HG02571 (cell line): ENCODE results near the gene SBF2.
"Not testable (repeated sequence)": the region's sequence is repeated elsewhere in the genome, so short reads cannot be mapped to it uniquely, and the experiment has no call there.

Source experiments
- ATAC-seq: cut with Tn5 transposase; IDR thresholded peaks from one replicate; pipeline ENCODE4 v1.9.1; 2021; ENCODE audit warnings: mild to moderate bottlenecking, moderate library complexity; ENCODE audit not compliant: unreplicated experiment

The SBF2 gene

GRCh38 chr11:10023212-10023611 lies 270.8 kb downstream of the SBF2 start:
- ATAC-seq: no peak

- no peak for ATAC-seq
Observed at GRCh38 chr11:10022764-10023163, 271.3 kb downstream of the SBF2 start.

- no peak for ATAC-seq
Observed at GRCh38 chr11:10021563-10021962, 272.5 kb downstream of the SBF2 start.

- no peak for ATAC-seq
Observed at GRCh38 chr11:10019906-10020682, 273.9 kb downstream of the SBF2 start.

GRCh38 chr11:10017911-10018310 lies 276.1 kb downstream of the SBF2 start:
- no peak for ATAC-seq

GRCh38 chr11:10017050-10017449 lies 277.0 kb downstream of the SBF2 start:
- no peak for ATAC-seq

GRCh38 chr11:10012068-10012467 lies 282.0 kb downstream of the SBF2 start:
- no peak for ATAC-seq

GRCh38 chr11:10005955-10006525 lies 288.0 kb downstream of the SBF2 start:
- no peak for ATAC-seq

- no peak for ATAC-seq
Observed at GRCh38 chr11:10004526-10005113, 289.4 kb downstream of the SBF2 start.

GRCh38 chr11:10002221-10002620 lies 291.8 kb downstream of the SBF2 start:
- ATAC-seq: no peak

- no peak for ATAC-seq
Observed at GRCh38 chr11:9992306-9992705, 301.7 kb downstream of the SBF2 start.

GRCh38 chr11:9990221-9990973 lies 303.6 kb downstream of the SBF2 start:
- ATAC-seq: no peak

- ATAC-seq: not testable (repeated sequence)
Observed at GRCh38 chr11:9987303-9987702, 306.7 kb downstream of the SBF2 start.

GRCh38 chr11:9982796-9983579 lies 311.0 kb downstream of the SBF2 start:
- no peak for ATAC-seq

GRCh38 chr11:9982127-9982795 lies 311.8 kb downstream of the SBF2 start:
- ATAC-seq: no peak

- ATAC-seq: no peak
Observed at GRCh38 chr11:9980931-9981330, 313.1 kb downstream of the SBF2 start.

GRCh38 chr11:9977554-9977953 lies 316.5 kb downstream of the SBF2 start:
- no peak for ATAC-seq

- no peak for ATAC-seq
Observed at GRCh38 chr11:9974375-9974774, 319.6 kb downstream of the SBF2 start.

GRCh38 chr11:9973921-9974320 lies 320.1 kb downstream of the SBF2 start:
- no peak for ATAC-seq

GRCh38 chr11:9972989-9973388 lies 321.0 kb downstream of the SBF2 start:
- no peak for ATAC-seq
